ENCODE data around the gene MIEN1. TPM values are rescaled to one million over a fixed set of nuclear protein-coding genes. Genes with fewer than 3 reads are reported as not detected.
A peak's percentile ranks its signal among the peaks of the same experiment; 100 is the strongest.

The MIEN1 gene
- total and polyA plus RNA-seq, 2 of the 13 experiments (the other 11 are each of a cell fraction or from before 2014, with no cell fraction given), result 40.6 to 56.6 TPM

DNA sequence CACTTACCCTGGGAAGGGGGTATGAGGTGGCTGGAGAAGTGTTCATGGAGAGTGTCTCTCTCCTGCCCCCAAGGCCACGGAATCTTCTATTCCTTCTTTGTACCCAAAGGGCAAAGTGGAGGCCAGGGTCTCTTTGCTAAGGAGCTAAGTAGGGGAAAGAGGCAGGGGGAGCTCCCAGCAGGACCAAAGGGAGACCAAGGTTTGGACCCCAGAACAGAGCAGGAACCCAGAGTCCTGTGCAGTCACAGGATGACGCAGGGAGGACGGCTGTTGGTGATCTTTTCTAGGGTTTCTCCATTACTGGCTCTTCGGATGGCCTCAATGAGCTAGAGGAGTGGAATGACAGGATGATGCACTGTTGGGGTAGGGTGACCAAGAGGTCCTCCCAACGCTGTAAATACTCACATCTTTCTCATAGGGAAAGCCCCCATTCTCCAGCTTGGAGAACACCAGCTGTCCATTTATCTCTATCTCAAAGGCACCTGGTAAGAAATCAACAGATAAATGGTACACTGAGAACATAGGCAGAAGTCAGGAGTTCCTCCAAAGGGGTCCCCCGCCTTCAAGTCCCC, 966 bp downstream of the MIEN1 start (continued):
- TF ChIP-seq, protein P1, sequence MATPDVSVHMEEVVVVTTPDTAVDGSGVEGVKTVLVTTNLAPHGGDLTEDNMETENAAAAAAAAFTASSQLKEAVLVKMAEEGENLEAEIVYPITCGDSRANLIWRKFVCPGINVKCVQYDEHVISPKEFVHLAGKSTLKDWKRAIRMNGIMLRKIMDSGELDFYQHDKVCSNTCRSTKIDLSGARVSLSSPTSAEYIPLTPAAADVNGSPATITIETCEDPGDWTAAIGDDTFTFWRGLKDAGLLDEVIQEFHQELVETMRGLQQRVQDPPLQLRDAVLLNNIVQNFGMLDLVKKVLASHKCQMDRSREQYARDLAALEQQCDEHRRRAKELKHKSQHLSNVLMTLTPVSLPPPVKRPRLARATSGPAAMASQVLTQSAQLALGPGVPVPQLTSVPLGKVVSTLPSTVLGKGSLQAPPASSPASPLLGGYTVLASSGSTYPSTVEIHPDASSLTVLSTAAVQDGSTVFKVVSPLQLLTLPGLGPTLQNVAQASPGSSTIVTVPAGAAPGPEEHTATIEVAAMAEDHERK (CRISPR knock-in tag; IDR thresholded peaks at IDR 0.05; ENCODE audit: low read depth), result no peak
- no peak for TF ChIP-seq CAMTA2 (CRISPR knock-in tag; IDR thresholded peaks at IDR 0.05; ENCODE audit: borderline replicate concordance)

DNA sequence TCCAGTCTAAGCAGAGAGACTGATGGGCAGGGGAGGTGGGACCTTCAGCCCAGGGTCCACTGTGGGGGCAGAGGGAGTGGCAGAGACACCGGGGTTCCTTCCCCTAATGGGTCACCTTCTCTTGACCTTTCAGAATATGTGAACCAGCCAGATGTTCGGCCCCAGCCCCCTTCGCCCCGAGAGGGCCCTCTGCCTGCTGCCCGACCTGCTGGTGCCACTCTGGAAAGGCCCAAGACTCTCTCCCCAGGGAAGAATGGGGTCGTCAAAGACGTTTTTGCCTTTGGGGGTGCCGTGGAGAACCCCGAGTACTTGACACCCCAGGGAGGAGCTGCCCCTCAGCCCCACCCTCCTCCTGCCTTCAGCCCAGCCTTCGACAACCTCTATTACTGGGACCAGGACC, 2.8 kb downstream of the MIEN1 start:
- peaks cover 4% of the 10 kb centered on the region for H3K79me2 ChIP-seq (ENCODE audit: insufficient read depth, low read length)
- H3K4me2 ChIP-seq (ENCODE audit: low read depth, low read length), result no peak overlapping the region
- TF ChIP-seq AGO2 (optimal IDR thresholded peaks at IDR 0.05; ENCODE audit: low read depth, low read length) (peak; percentile 90), POLR2A (IDR thresholded peaks at IDR 0.05; ENCODE audit: insufficient read depth in 1 of 2, low read depth in 2 of 2, low read length in 2 of 2) (0 out of 4 replicates have a peak, but pooled peaks of 1 of the 2 experiments have one; percentile 3)
- TF ChIP-seq, protein P2, sequence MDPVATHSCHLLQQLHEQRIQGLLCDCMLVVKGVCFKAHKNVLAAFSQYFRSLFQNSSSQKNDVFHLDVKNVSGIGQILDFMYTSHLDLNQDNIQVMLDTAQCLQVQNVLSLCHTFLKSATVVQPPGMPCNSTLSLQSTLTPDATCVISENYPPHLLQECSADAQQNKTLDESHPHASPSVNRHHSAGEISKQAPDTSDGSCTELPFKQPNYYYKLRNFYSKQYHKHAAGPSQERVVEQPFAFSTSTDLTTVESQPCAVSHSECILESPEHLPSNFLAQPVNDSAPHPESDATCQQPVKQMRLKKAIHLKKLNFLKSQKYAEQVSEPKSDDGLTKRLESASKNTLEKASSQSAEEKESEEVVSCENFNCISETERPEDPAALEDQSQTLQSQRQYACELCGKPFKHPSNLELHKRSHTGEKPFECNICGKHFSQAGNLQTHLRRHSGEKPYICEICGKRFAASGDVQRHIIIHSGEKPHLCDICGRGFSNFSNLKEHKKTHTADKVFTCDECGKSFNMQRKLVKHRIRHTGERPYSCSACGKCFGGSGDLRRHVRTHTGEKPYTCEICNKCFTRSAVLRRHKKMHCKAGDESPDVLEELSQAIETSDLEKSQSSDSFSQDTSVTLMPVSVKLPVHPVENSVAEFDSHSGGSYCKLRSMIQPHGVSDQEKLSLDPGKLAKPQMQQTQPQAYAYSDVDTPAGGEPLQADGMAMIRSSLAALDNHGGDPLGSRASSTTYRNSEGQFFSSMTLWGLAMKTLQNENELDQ (CRISPR knock-in tag; IDR thresholded peaks at IDR 0.05; ENCODE audit: borderline replicate concordance), result no peak
- TF ChIP-seq, protein P3, sequence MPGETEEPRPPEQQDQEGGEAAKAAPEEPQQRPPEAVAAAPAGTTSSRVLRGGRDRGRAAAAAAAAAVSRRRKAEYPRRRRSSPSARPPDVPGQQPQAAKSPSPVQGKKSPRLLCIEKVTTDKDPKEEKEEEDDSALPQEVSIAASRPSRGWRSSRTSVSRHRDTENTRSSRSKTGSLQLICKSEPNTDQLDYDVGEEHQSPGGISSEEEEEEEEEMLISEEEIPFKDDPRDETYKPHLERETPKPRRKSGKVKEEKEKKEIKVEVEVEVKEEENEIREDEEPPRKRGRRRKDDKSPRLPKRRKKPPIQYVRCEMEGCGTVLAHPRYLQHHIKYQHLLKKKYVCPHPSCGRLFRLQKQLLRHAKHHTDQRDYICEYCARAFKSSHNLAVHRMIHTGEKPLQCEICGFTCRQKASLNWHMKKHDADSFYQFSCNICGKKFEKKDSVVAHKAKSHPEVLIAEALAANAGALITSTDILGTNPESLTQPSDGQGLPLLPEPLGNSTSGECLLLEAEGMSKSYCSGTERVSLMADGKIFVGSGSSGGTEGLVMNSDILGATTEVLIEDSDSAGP (CRISPR knock-in tag; IDR thresholded peaks at IDR 0.05; ENCODE audit: borderline replicate concordance), result peak; percentile 35; the same call in 1 of the 2 replicates
- in situ Hi-C loops (cut with HindIII; ENCODE audit: extremely low pct_ligation_motif_present, low pct_unique_long_range_greater_than_20kb) (no loop called here), intact Hi-C loops (cut with micrococcal nuclease; ENCODE audit: unreplicated experiment) (no loop called here)
- DNase-seq (ENCODE audit: low spot score) (no peak), FAIRE-seq (no peak), ATAC-seq (no peak)
- no peak overlapping the region for H3K9ac ChIP-seq (ENCODE audit: insufficient read depth, low read depth, low read length)
- H2AFZ ChIP-seq (ENCODE audit: low read length), result no peak overlapping the region
- H3K27ac ChIP-seq (ENCODE audit: extremely low read length, insufficient read depth, low read length), result no peak overlapping the region
- no peak overlapping the region for H3K4me3 ChIP-seq (replicated peaks in 1 of 3; ENCODE audit: insufficient read depth in 1 of 3, low read depth in 2 of 3, low read length in 3 of 3)
- no peaks in the 10 kb centered on the region for H4K20me1 ChIP-seq (ENCODE audit: insufficient read depth, low read length)
- WGBS (ENCODE audit: low lambda C conversion rate), result 93% methylated on average over 10 of the region's 10 CpGs
- H3K27me3 ChIP-seq (ENCODE audit: control insufficient read depth in 1 of 2, insufficient read depth in 2 of 2, low read length in 2 of 2), result no peaks in the 10 kb centered on the region
- H3K36me3 ChIP-seq (replicated peaks in 1 of 2; ENCODE audit: control insufficient read depth in 1 of 2, insufficient read depth in 2 of 2, low read length in 2 of 2), result peaks cover 19 to 56% of the 10 kb centered on the region in 2 experiments; a peak in 4 of 5 replicates
- ChIA-PET POLR2A (interaction anchor here (3.3 kb wide), 1 partner anchor 26 kb away, joined by 69 read pairs; the partner anchor contains the start of gene ERBB2), CTCF (ENCODE audit: low intra/inter-chr PET ratio, low total read pairs) (no interaction called here)
- H3K4me1 ChIP-seq (ENCODE audit: insufficient read depth, low read length), result peaks cover 19% of the 10 kb centered on the region
- H3K9me3 ChIP-seq (ENCODE audit: low read length), result no peaks in the 10 kb centered on the region
- BruUV-seq (replicated peaks), result no TSS peak

Measured in HepG2 (cell line).